Globus pallidus (tissue), 1 donor: ENCODE data around the gene ASTN2.
"Not testable (repeated sequence)": the region's sequence is repeated elsewhere in the genome, so short reads cannot be mapped to it uniquely, and the experiment has no call there.

Source experiments
- DNase-seq: peaks from one replicate; pipeline ENCODE4 v3.0.0-alpha.2; 2015; ENCODE audit warnings: low spot score

Gene ASTN2

GRCh38 chr9:116460026-116460425 lies 954.8 kb downstream of the ASTN2 start:
- DNase-seq: no peak

DNA sequence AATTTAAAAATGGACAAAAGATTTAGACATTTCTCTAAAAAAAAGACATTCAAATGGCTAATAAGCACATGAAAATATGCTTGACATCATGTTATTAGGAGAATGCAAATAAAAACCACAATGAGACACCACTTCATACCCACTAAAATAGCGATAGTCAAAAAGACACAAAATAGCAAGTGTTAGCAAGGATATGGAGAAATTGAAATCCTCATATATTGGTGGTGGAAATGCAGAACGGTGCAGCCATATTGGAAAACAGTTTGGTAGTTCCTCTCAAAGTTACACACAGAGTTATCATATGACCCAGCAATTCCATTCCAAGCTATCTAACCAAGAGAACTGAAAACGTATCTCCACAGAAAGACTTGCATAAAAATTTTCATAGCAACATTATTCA lies 955.3 kb downstream of the ASTN2 start:
- no peak for DNase-seq

- no peak for DNase-seq
Measured at GRCh38 chr9:116456490-116457088, 958.3 kb downstream of the ASTN2 start.

DNA sequence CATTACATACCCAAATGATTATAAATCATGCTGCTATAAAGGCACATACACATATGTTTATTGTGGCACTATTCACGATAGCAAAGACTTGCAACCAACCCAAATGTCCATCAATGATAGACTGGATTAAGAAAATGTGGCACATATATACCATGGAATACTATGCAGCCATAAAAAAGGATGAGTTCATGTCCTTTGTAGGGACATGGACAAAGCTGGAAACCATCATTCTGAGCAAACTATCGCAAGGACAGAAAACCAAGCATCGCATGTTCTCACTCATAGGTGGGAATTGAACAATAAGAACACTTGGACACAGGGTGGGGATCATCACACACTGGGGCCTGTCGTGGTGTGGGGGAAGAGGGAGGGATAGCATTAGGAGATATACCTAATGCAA lies 960.3 kb downstream of the ASTN2 start:
- not testable (repeated sequence) for DNase-seq

DNA sequence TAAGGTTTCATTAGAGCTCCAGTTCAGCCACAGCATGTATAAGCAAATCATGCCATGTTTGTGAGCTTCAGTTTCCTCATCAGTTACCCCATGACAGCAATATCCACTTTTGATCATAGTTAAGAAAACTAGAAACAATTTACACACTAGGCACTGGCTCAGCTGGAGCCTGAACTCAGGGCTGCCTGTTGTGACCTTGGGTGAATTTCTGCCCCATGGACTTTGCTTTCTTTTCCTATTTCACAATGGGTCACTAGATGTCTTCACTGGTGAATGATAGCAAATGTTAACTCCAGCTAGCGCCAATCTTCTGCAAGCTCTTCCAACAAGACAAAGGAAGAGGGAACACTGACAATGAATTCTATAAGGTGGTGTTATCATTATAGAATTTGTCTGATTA lies 961.1 kb downstream of the ASTN2 start:
- DNase-seq: no peak

- DNase-seq: no peak
Measured at GRCh38 chr9:116452634-116453033, 962.2 kb downstream of the ASTN2 start.

DNA sequence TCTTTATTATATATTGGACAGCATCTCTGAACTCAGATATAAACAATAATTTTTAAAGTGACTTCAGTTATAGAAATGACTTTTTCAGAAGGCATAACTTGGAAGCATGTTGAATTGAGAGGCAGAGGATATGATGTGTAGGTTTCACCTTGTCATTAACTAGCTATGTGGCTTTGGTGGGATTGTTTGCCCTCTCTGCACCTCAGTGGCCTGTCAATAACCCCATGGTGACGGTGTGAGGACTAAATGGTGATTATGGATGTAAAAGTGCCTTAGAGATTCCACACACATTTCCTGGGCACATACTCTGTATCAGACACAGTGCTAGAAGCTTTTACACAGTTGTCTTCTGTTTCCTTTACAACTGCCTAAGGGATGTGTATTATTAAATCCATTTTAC lies 962.6 kb downstream of the ASTN2 start:
- no peak for DNase-seq

DNA sequence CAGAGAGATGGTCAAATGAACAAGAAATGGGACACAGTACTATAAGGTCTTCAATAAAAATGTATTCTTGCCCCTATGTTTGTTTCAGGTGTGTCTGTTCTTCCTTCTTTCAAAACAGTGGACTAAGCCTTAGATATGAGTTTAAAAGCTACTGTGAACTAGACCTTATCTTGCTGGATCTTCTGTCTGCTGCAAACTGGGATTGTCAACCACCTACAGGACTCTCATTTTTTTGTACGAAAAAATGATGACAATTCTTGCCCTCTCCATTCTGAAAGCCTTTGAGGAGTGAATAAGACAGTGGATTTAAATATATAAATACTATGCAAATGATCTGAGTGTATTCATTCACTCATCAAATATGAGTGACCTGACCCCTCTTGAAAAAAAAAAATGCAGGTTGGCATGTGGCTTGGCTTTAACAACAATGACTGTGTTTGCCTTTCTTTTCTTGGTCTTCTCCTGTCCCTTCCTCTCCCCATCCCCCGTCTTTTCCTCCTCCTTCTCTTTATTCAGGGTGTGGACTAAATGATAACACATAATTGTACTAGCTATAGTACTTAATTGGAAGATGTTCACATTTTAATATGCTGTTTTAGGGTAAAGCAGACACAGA lies 963.2 kb downstream of the ASTN2 start:
- DNase-seq: no peak

DNA sequence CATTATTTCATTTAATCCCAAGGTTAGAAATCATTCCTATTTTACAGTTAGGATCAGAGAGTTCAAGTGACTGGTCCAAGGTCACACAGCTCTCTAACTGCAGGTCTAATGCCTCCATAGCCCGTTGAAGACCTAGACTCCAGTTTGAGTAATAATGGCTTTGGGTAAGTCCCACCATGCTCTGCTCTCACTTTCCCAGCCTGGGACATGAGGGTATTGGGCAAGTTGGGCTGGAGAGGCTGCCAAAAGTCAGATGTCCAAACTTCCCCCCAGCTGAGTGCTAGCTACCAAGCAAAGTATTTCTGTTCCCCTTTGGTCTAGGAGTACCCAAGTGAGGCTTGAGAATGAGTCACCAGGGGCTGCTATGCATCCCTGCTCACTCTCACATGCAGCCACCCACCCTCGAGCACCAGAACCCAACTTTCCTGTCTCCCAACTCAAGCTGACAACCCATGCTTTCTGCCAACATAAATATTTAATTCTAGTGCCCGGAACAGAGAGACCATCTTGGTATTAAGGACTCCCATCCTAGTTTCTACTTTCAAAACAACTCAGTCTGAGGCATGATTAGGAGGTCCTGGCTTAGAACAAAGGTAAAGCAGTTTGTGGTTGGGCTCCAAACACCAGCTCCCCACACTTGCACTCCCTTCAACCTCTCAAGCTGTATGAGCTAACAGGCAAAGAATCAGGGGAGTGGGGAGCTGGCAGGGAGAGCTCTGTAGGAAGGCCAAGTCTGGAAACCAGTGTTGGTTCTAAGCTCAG lies 964.3 kb downstream of the ASTN2 start:
- no peak for DNase-seq

DNA sequence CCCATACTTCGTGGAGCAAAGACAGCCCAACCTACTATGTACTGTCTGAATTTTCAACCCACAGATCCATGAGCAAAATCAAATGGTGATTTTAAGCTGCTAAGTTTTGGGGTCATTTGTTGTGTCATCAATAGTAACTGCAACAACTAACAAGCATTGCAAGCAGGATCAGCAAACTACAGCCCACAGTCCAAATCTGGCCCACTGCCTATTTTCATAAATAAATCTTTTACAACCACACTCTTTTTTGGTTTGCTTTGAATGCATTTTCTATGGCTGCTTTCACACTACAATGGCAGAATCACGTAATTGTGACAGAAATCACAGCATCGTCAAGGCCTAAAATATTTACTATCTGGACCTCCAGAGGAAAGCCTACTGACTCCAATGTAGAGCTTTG lies 964.9 kb downstream of the ASTN2 start:
- no peak for DNase-seq

- DNase-seq: no peak
Measured at GRCh38 chr9:116448431-116448830, 966.4 kb downstream of the ASTN2 start.

DNA sequence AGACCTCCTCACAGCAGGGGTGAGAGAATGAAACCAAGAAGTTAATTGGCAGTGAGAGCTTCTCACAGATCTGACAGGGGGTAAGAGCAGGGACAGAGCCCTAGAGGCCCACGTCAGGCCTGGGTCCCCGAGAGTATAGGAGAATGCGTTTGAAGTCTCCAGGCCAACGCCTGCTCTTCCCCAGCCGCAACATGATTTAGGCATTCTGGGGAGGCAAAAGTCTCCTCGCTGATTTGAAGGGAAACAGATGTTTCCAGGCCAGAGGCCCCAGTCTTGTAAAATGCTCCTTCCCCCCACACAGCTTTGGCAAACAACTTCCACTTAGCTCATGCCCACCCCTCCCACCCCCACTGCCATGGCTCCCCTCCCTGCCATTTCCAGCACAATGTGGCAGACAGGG lies 966.9 kb downstream of the ASTN2 start:
- no peak for DNase-seq

DNA sequence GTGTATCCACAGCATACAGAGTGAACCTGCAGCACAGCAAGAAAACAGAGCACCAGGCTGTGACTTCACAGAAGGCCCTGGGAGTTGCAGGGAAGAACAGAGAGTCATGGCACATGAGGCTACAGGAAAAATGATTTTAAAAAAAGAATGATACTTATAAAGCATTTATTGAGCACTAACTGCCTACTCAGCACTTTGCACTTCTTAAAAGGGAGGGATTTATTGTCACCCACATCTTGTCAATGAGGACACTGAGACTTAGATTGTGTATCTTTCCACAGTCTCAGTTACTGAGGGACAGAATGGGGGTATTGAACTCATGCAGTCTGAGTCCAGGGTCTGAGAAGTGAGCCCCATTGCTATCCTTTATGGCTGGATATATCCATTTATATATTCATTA lies 972.3 kb downstream of the ASTN2 start:
- no peak for DNase-seq

- DNase-seq: no peak
Measured at GRCh38 chr9:116437411-116438370, 977.2 kb downstream of the ASTN2 start.

- no peak for DNase-seq
Measured at GRCh38 chr9:116436121-116436520, 978.7 kb downstream of the ASTN2 start.

DNA sequence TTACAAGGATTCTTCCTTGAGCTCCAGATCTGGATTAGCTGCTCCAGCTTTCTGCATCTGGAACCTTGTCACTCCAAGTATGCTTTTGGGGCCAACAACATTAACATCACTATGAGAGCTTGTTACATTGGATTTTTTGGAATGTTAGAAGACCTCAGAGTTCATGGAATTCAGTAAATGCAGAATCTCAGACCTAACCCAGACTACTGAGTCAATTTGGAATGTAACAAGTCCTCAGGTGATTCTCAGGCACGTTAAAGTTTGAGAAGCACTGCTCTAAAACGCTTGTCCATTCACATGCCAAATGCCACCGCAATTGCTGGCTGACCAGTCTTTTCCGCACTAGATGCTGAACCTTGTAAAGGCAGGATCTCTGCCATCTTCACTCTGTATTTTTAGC lies 979.2 kb downstream of the ASTN2 start:
- DNase-seq: no peak

DNA sequence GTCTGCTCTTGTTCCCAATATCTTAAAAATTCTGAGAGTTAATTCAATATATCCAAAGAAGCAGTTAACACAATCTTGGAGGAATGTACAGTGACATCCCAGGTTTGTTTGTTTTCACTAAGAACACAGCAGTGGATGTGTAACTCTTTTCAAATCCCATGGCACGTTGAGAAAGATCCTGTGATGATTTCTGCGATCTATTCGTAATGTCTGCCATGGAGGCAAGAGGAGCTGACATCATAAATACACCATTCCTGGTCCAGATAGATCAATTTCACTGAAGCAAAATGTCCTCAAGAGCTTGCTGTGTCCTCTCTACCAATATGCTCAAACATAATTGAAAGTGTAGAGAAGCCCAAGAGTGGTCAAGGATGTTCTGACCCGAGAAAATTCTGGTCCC lies 980.5 kb downstream of the ASTN2 start:
- no peak for DNase-seq

GRCh38 chr9:116432051-116432450 lies 982.8 kb downstream of the ASTN2 start:
- DNase-seq: no peak

DNA sequence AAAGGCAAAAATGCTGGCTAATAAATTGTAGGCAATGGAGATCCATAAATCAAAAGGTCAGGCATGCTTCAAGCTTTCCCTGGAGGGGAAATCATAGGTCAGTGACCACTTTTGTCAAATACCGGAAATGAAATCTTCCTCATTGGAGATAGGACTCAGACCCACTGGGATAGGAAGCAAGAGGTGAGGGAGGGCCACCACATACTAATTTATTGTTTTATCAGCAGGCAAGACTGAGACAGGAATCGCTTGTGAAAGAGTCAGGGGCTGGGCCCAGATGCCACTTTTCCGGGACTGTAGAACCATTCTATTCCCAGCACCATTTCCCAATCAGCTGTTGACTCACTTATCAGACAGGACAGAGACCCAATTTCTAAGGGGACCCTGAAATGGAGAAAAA lies 984.0 kb downstream of the ASTN2 start:
- no peak for DNase-seq

- no peak for DNase-seq
Measured at GRCh38 chr9:116425244-116425643, 989.6 kb downstream of the ASTN2 start.

GRCh38 chr9:116423149-116423548 lies 991.7 kb downstream of the ASTN2 start:
- no peak for DNase-seq
